Activated CD8-positive, alpha-beta memory T cell treated with anti-CD3 and anti-CD28 coated beads, Interleukin-2, amount 10 ng/mL, durations not matched to agents 7 days and 5 days (primary cell): ENCODE data around the gene SLC22A5. TPM values are rescaled to one million over a fixed set of nuclear protein-coding genes. Genes with fewer than 3 reads are reported as not detected.
A peak's percentile ranks its signal among the peaks of the same experiment; 100 is the strongest.
"Not testable (repeated sequence)": the region's sequence is repeated elsewhere in the genome, so short reads cannot be mapped to it uniquely, and the experiment has no call there.

Source experiments
- ATAC-seq: fragments of 150-1000 bp; cut with Tn5 transposase; one replicate; pipeline ENCODE4 v1.10.0; 2021; ENCODE audit warnings: moderate library complexity
- CTCF ChIA-PET: fragments of 350-600 bp; sonication (Branson Sonifier 250); formaldehyde crosslinking; loops from one replicate; lab custom pipeline; 2021; ENCODE audit warnings: antibody characterized with exemption; lab: Charles Lee
- DNase-seq: peaks from one replicate; pipeline ENCODE4 v3.0.0-alpha.2; 2020
- H3K27ac Mint-ChIP-seq: one replicate; pipeline ENCODE4 v1.8.0; 2021; ENCODE audit warnings: mild to moderate bottlenecking, mixed read lengths
- H3K27me3 Mint-ChIP-seq: one replicate; pipeline ENCODE4 v1.8.0; 2021; ENCODE audit warnings: mixed read lengths
- H3K36me3 Mint-ChIP-seq: one replicate; pipeline ENCODE4 v1.8.0; 2021; ENCODE audit warnings: mild to moderate bottlenecking, mixed read lengths
- H3K4me1 Mint-ChIP-seq: one replicate; pipeline ENCODE4 v1.8.0; 2021; ENCODE audit warnings: mixed read lengths
- H3K4me3 Mint-ChIP-seq: one replicate; pipeline ENCODE4 v1.8.0; 2021; ENCODE audit warnings: mild to moderate bottlenecking, moderate library complexity, mixed read lengths
- H3K9me3 Mint-ChIP-seq: one replicate; pipeline ENCODE4 v1.8.0; 2022; ENCODE audit warnings: low read depth, mixed read lengths
- total RNA-seq, 2 experiments: library from RNA; stranded (reverse); gene quantifications; one replicate each; pipeline ENCODE4 v1.2.3, GENCODE V29; 2021

Gene SLC22A5
- total RNA-seq, 2 experiments from 2014 or later, result 3.9 to 4.5 TPM

GRCh38 chr5:132396589-132397031 lies 27.1 kb downstream of the SLC22A5 start:
- H3K4me3 Mint-ChIP-seq, result no peak overlapping the region
- CTCF ChIA-PET, result interaction anchor here (0.9 to 3.7 kb wide), 5 partner anchors 11 to 424 kb away, joined by 3 to 23 read pairs (median 4); partner anchors contain the start of gene SLC22A5
- H3K27me3 Mint-ChIP-seq, result peaks cover 2% of the 10 kb centered on the region
- H3K36me3 Mint-ChIP-seq, result peaks cover 24% of the 10 kb centered on the region
- peak overlapping the region; percentile 22 for H3K27ac Mint-ChIP-seq
- no peaks in the 10 kb centered on the region for H3K9me3 Mint-ChIP-seq
- DNase-seq, result no peak
- ATAC-seq, result peak; percentile 39
- peaks cover 40% of the 10 kb centered on the region for H3K4me1 Mint-ChIP-seq

GRCh38 chr5:132397224-132397623 lies 27.7 kb downstream of the SLC22A5 start:
- no peak for ATAC-seq
- Mint-ChIP-seq H3K27me3 (peaks cover 2% of the 10 kb centered on the region), H3K4me3 (no peak overlapping the region), H3K36me3 (peaks cover 27% of the 10 kb centered on the region), H3K4me1 (peaks cover 41% of the 10 kb centered on the region), H3K27ac (no peak overlapping the region), H3K9me3 (peaks cover 3% of the 10 kb centered on the region)
- CTCF ChIA-PET, result interaction anchor here (0.9 to 3.7 kb wide), 2 partner anchors 11 to 28 kb away, joined by 3 to 23 read pairs; partner anchors contain the start of gene SLC22A5
- DNase-seq, result no peak

- Mint-ChIP-seq H3K4me1 (peaks cover 39% of the 10 kb centered on the region), H3K36me3 (peaks cover 34% of the 10 kb centered on the region)
- CTCF ChIA-PET, result interaction anchor here (1.0 to 3.7 kb wide), 4 partner anchors 12 to 103 kb away, joined by 3 to 23 read pairs (median 5); no protein-coding TSS in a partner anchor
- DNase-seq, ATAC-seq, H3K4me3 Mint-ChIP-seq, H3K9me3 Mint-ChIP-seq, H3K27ac Mint-ChIP-seq, H3K27me3 Mint-ChIP-seq: not testable (repeated sequence)
These were observed 28.6 kb downstream of the SLC22A5 start for GRCh38 chr5:132397936-132398675.

GRCh38 chr5:132404041-132404440 lies 34.5 kb downstream of the SLC22A5 start:
- CTCF ChIA-PET, result not testable (repeated sequence)

GRCh38 chr5:132405646-132406045 lies 36.1 kb downstream of the SLC22A5 start:
- DNase-seq (no peak), ATAC-seq (no peak)
- CTCF ChIA-PET, result interaction anchor here (1.8 to 3.3 kb wide), 3 partner anchors 19 to 95 kb away, joined by 6 to 12 read pairs (median 9); no protein-coding TSS in a partner anchor
- H3K36me3 Mint-ChIP-seq, result peaks cover 46% of the 10 kb centered on the region
- no peak overlapping the region for H3K27ac Mint-ChIP-seq
- H3K4me1 Mint-ChIP-seq, result peaks cover 43% of the 10 kb centered on the region
- H3K9me3 Mint-ChIP-seq, result peaks cover 12% of the 10 kb centered on the region
- peaks cover 2% of the 10 kb centered on the region for H3K27me3 Mint-ChIP-seq
- no peak overlapping the region for H3K4me3 Mint-ChIP-seq

More at GRCh38 chr5:132404041-132404440, 34.5 kb downstream of the SLC22A5 start:
- not testable (repeated sequence) for H3K27ac Mint-ChIP-seq, H3K4me3 Mint-ChIP-seq, DNase-seq, ATAC-seq, H3K27me3 Mint-ChIP-seq
- Mint-ChIP-seq H3K36me3 (peaks cover 48% of the 10 kb centered on the region), H3K9me3 (peaks cover 12% of the 10 kb centered on the region), H3K4me1 (peaks cover 41% of the 10 kb centered on the region)

- H3K9me3 Mint-ChIP-seq, result peaks cover 12% of the 10 kb centered on the region
- no peaks in the 10 kb centered on the region for H3K27me3 Mint-ChIP-seq
- no peak for DNase-seq
- H3K36me3 Mint-ChIP-seq, result peaks cover 44% of the 10 kb centered on the region
- ATAC-seq, result no peak
- no peak overlapping the region for H3K27ac Mint-ChIP-seq
- H3K4me3 Mint-ChIP-seq, result no peak overlapping the region
- peaks cover 39% of the 10 kb centered on the region for H3K4me1 Mint-ChIP-seq
- CTCF ChIA-PET, result interaction anchor here (1.0 to 3.3 kb wide), 5 partner anchors 9 to 95 kb away, joined by 3 to 12 read pairs (median 6); no protein-coding TSS in a partner anchor
These were observed 36.8 kb downstream of the SLC22A5 start for GRCh38 chr5:132406144-132406783.

- H3K4me3 Mint-ChIP-seq, result no peak overlapping the region
- H3K27ac Mint-ChIP-seq, result no peak overlapping the region
- H3K9me3 Mint-ChIP-seq, result peaks cover 7% of the 10 kb centered on the region
- H3K36me3 Mint-ChIP-seq, result peaks cover 48% of the 10 kb centered on the region
- peaks cover 37% of the 10 kb centered on the region for H3K4me1 Mint-ChIP-seq
- no peaks in the 10 kb centered on the region for H3K27me3 Mint-ChIP-seq
- CTCF ChIA-PET, result interaction anchor here (1.3 to 2.6 kb wide), 3 partner anchors 9 to 88 kb away, joined by 3 to 9 read pairs (median 4); partner anchors contain the start of gene SLC22A5
- ATAC-seq (no peak), DNase-seq (no peak)
These were observed 38.5 kb downstream of the SLC22A5 start for GRCh38 chr5:132407970-132408369.

- ATAC-seq (no peak), DNase-seq (no peak)
- CTCF ChIA-PET, result interaction anchor here (1.3 to 3.3 kb wide), 4 partner anchors 9 to 90 kb away, joined by 3 to 15 read pairs (median 4); partner anchors contain the start of gene SLC22A5
- Mint-ChIP-seq H3K4me3 (peak overlapping the region; percentile 12), H3K9me3 (peaks cover 7% of the 10 kb centered on the region), H3K36me3 (peaks cover 50% of the 10 kb centered on the region), H3K27me3 (no peaks in the 10 kb centered on the region), H3K27ac (peak overlapping the region; percentile 49), H3K4me1 (peaks cover 42% of the 10 kb centered on the region)
These were observed 38.9 kb downstream of the SLC22A5 start for GRCh38 chr5:132408456-132408855.

GRCh38 chr5:132408965-132409364 lies 39.5 kb downstream of the SLC22A5 start:
- DNase-seq (no peak), ATAC-seq (no peak)
- CTCF ChIA-PET, result interaction anchor here (1.0 to 3.3 kb wide), 3 partner anchors 66 to 92 kb away, joined by 3 to 15 read pairs (median 6); no protein-coding TSS in a partner anchor
- Mint-ChIP-seq H3K27ac (peak overlapping the region; percentile 99), H3K36me3 (peaks cover 51% of the 10 kb centered on the region), H3K9me3 (peaks cover 7% of the 10 kb centered on the region), H3K4me3 (peak overlapping the region; percentile 97), H3K4me1 (peaks cover 46% of the 10 kb centered on the region), H3K27me3 (no peaks in the 10 kb centered on the region)

- H3K27me3 Mint-ChIP-seq, result no peaks in the 10 kb centered on the region
- peak overlapping the region; percentile 99 for H3K27ac Mint-ChIP-seq
- ATAC-seq (peak; percentile 79), DNase-seq (peak; percentile 91)
- peaks cover 7% of the 10 kb centered on the region for H3K9me3 Mint-ChIP-seq
- H3K4me1 Mint-ChIP-seq, result peaks cover 58% of the 10 kb centered on the region
- H3K4me3 Mint-ChIP-seq, result peak overlapping the region; percentile 97
- H3K36me3 Mint-ChIP-seq, result peaks cover 55% of the 10 kb centered on the region
- CTCF ChIA-PET, result interaction anchor here (0.6 to 3.3 kb wide), 20 partner anchors 10 to 116 kb away, joined by 3 to 32 read pairs (median 8); partner anchors contain the start of gene IRF1
These were observed 41.2 kb downstream of the SLC22A5 start for GRCh38 chr5:132410451-132411303.

- Mint-ChIP-seq H3K27ac (peak overlapping the region; percentile 99), H3K9me3 (peaks cover 7% of the 10 kb centered on the region), H3K4me1 (peaks cover 60% of the 10 kb centered on the region), H3K4me3 (peak overlapping the region; percentile 97), H3K27me3 (no peaks in the 10 kb centered on the region), H3K36me3 (peaks cover 58% of the 10 kb centered on the region)
- peak; percentile 62 for DNase-seq
- CTCF ChIA-PET, result interaction anchor here (0.6 to 3.3 kb wide), 21 partner anchors 9 to 115 kb away, joined by 3 to 32 read pairs (median 7); partner anchors contain the start of gene IRF1
- ATAC-seq, result peak; percentile 42
These were observed 41.9 kb downstream of the SLC22A5 start for GRCh38 chr5:132411304-132412013.

- DNase-seq, result no peak
- Mint-ChIP-seq H3K27me3 (no peaks in the 10 kb centered on the region), H3K27ac (peak overlapping the region; percentile 99), H3K9me3 (no peaks in the 10 kb centered on the region), H3K36me3 (peaks cover 58% of the 10 kb centered on the region), H3K4me3 (peak overlapping the region; percentile 97), H3K4me1 (peaks cover 61% of the 10 kb centered on the region)
- ATAC-seq, result no peak
- CTCF ChIA-PET, result interaction anchor here (1.2 to 2.6 kb wide), 6 partner anchors 14 to 87 kb away, joined by 5 to 15 read pairs (median 10); partner anchors contain the start of gene IRF1
These were observed 44.1 kb downstream of the SLC22A5 start for GRCh38 chr5:132413567-132413966.
